Fibroblast of skin of left quadriceps (primary cell): Measurements from ENCODE around the gene ASB15.
A peak's percentile ranks its signal among the peaks of the same experiment; 100 is the strongest.
"Not testable (repeated sequence)": the region's sequence is repeated elsewhere in the genome, so short reads cannot be mapped to it uniquely, and the experiment has no call there.

Experiments used
- DNase-seq, 2 experiments: peaks; one replicate each; pipeline ENCODE4 v3.0.0-alpha.2; 2013; ENCODE audit warnings: low read depth in 2 of 2

ASB15 gene

DNA sequence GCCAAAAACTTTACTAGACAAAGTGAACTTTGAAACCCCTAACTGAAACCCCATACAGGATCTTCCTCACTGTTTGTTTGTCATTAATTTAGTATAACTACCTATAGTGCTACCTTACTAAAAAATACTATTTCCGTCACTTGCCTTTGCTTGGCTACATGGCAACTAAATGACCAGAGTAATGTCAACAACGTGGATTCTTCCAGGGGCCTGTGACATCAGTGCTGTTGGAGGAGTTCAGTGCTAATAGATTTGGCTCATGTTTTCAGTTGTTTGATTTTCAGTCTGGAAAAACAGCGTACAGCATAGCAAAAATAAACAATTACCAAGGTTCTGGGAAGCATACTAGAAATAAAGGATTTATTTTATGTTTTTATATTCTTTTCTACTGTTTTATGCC, 3.0 kb upstream of the ASB15 start:
- DNase-seq = no peak

DNA sequence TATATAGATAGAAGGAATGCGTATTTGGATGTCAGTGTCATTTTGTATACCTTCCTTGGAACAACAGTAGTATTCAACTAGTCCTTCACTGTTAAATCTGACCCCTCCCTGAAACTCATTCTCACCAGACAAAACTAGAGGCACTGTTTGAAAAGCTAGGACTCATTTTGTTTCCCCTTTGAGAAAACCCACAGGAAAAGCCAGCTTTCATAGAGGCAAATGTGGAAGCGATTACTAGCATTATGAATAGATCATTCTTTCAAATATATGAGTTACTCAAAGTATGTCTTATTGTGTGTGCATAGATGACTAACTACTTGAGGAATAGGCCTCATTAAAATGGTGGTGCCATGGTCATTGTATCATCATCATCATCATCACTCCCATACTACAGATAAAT, 1.9 kb upstream of the ASB15 start:
- no peak for DNase-seq

DNA sequence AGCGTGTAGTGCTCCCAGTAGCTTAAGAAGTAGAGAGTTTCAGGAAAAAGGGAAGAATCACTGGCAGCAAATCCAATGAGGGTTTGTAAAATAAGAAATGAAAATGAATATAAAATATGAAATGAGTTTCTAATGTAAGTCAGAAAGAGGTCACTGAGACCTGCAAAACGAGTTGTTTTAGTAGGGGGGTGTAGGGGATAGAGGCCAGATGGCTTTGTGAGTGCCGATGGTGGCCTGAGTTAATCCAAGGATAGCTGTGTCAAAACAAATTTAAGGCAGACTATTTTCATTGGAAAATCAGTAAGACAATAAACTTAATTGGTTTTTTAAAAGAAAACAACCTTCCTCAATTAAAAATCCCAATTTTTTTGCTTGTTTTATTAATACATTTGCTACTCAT, 745 bp upstream of the ASB15 start:
- no peak for DNase-seq

DNA sequence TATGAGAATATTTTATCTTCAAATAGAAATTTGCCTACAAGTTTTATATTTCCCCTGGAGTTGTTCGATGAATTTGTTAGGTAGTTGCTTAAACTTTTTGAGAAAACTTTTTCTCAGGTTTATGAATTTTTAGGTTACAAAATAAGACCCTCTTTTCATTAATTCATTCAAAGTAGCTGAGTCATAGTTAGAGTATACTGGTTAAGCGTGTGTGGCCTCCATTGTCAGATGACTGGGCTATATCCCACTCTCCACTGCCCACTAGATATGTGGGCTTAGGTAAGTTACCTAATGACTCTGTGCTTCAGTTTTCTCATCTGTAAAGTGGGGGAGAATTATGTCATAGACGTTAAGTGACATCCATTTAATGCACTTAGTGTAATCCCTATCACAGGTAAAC, 1.0 kb downstream of the ASB15 start:
- no peak for DNase-seq

DNA sequence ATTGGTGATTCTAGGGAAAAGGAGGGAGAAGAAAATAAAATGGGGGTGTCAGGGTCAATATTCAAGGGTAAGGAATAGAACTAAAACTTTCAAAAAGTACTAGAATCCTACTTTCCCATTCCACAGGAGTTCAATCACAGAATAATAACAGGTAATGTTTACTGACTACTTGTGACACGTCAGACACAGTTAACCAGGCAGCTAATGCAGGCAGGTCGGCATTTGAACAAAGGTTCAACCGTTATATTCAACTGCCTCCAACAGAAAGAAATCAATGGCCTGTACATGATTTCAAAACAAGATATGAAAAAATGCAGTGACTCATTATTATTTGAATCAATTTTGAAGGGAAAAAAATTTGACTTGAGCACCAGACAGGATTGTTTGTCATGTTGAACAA, 3.1 kb downstream of the ASB15 start:
- DNase-seq = no peak

DNA sequence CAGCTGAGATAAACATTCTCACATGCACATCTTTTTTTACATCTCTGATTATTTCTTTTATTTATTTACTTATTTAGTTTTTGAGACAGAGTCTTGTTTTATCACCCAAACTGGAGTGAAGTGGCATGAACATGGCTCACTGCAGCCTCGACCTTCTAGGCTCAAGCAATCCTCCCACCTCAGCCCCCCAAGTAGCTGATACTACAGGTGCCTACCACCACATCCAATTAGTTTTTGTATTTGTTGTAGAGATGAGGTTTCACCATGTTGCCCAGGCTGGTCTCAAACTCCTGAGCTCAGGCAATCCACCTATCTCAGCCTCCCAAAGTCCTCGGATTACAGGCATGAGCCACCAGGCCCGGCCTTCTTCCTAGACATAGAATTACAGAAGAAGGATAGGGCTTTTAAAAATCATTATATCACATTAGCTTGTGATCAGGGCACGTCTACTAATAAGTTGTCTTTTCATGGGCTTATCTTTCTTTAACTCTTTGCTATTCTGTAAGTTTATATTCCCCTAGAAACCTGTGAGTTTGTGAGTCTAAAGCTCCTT, 5.9 kb downstream of the ASB15 start:
- DNase-seq = no peak

DNA sequence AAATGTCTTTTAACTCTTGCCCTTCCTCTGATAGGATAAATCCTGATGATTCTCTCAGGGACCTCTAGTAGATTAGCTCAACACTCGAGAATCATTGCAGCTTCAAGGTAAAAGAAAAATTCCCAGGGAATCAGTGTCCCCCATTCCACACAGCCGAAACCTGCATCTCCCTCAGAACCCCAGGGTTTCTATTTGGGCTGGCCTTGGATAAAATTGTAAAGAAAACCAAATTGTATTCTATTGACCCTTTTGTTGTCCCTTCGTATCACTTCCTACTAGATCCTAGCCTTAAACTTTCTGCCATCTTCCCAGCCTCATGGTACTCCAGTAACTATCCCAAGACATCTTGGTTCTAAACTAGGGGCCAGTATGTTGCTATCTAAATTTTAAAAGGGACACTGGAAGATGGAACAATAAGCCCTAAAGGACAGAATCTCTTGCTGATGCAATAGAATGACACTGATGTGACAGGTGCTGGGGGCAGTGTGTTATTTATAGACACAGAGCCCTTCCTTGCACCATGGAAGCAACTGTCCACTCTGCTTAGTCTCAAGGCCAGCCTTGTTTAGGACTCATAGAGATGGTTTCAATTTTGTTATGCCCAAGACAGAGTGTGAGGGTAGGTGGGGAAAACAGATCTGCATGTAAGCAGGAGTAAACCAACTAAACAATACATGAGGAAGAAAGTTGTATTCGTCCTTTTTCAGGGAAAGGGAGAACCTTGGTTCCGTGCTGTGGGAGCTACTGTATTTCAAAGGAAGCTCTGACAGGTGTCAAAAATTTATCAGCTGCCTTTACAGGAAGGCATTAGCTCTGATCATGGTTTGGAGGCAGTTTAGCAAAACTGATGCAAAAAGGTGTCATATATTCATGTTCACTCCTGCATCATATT, 7.6 kb downstream of the ASB15 start:
- no peak for DNase-seq

DNA sequence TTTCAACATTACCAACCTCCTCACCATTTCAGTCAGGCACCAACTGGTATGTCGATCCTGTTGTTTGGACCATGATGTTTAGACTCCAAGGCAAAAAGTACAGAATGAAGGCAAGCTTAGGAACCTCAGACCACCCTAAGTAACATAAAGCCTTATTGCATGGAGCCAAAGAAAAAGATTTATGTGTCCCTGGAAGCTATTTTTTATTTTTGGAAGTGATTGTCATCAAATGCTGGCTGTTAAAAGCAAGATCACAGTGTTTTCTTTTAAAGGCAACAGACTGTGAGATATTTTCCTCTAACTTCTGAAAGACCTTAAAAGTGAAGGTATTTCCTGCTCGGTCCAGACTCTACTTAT, 8.2 kb downstream of the ASB15 start:
- no peak for DNase-seq

DNA sequence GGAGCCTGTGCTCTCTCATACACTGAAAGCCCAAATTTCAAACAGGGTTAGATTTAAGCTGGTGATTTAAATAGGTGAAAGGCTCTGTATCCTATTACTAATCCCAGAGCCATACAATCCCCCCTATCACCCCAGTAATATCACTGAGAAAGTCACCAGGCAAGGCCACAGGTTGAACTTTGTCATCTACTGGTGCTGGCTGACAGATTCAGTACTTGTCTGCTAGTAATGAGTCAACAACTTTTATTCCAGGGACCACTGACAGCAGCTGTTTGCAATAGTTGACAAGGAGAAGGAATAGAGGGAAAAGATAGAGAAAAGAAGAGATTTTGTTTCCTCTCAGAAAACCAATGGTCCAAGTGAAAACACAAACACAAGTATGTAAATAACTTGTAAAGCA, 10.4 kb downstream of the ASB15 start:
- no peak for DNase-seq

DNA sequence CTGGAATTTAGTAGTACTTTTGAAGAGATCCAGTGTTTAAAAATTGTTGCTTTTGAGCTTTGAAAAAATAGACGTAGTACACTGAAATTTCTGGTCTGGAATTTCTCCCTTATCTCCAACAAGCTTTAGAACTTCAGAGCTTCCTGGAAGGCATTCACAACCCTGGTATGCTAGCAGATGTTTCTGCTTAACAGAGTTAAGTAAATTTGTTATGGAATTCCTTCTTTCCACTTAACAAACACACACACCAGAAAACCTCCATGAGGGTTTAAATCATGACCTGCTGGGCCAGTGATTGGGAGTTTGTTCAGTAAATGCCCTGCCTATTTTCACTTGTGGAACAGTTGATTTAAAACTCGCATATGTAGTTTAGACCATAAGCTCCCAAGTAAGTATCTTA, 13.7 kb downstream of the ASB15 start:
- DNase-seq = peak; percentile 14 to 16

DNA sequence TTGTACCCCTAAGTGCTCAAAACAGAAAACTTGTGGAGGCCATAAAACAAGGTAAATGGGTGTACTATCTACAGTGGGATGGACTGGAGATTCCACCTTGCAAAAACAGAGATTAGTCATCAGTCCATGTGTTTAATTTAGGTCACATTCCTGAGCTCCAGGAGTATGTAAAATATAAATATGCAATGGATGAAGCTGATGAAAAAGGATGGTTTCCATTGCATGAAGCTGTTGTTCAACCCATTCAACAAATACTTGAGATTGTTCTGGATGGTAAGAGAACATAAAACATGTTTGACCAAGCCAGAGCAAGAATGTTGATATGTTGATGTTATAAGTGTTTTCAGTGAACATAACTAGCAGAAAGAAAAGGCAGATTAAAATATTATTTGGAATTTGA, 14.6 kb downstream of the ASB15 start:
- no peak for DNase-seq

DNA sequence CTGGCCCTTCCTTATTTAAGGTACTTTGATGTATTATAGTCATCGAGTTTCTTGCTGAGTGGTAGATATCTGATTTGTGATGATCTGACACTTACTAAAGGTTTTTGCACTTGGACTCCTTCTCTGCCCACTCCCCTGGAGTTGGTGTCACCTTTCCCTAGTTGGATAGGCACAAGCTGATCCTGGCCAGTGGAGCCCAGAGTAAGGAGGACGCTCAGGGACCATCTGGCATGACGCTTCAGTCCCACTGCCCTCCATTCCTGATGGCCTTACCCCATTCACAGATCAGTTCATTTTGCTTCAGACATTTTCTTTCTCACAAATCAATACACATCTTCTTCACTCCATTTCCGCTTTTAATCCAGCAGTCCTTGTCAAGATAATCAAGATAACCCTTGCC, 20.1 kb downstream of the ASB15 start:
- no peak for DNase-seq

DNA sequence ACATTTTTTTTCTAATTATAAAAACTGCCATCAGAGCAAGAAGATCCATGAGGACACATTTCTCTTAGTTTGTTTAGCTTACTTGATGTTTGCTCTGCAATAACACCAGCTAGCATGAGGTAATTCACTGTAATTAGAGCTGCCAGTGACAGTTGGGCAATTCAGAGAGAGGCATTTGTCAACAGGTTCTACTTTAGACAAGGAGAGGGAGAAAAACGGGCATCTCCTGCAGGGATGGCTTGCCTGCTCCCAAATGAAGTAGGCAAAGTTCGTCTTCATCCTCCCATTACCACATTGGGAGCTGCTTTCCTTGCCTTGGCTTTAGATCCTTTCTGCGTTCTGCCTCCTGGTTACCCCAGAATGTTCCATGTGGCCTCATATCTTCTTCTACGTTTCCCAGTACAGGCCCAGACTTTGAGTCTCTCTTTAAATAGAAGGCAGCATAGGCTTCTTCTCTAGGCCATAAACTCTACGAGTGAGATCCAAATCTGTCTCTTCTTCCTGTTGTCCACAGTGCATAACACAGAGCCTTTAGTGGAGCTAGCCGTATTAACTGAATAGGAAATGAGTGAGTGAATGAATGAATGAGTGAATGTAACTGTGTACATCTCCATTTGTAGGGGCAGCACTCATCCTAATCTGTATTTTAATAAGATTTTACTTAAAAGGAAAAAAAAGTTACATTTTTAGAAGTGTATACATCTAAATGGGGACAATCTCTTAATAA, 21.2 kb downstream of the ASB15 start:
- DNase-seq = no peak

DNA sequence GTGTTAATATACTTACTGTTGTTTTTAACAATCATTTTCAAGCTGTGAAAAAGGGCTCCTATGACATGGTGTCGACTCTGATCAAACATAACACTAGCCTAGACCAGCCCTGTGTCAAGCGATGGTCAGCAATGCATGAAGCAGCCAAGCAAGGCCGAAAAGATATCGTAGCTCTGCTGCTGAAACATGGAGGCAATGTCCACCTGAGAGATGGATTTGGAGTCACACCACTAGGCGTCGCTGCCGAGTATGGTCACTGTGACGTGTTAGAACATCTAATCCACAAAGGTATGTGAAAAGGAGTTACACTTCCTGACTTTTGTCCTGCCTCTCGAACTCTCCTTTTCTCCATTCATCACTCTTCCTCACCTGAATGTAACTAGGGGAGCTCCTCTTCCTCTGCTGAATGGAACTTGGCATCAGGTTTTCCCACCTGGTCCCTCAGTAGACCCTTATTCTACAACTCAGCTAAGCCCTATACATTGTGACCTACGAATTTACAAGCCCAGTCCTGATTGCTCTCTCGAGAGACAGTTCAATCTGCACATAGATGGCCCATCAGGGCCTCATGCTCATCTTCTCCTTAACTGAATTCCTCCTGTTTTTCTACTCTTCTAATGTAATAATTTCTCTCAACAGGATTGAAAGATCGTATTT, 23.0 kb downstream of the ASB15 start:
- no peak for DNase-seq

DNA sequence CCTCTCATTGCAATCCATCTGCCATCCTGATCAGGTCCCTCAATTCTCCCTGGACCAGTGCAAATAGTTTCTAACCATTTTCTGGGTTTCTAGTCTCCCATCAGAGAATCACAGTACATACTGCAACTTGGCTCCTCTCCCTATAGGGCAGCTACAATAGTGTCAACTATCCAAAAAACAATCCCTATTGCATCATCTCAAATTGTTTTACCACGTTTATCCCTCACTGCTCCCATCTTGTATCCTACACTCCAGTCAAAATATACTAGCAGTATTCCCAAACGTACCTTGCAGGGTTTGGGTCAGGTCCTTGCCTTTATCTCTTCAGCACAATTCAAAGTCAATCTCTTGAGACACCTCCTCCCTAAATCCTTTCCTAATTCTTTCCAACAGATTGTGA, 23.6 kb downstream of the ASB15 start:
- no peak for DNase-seq

DNA sequence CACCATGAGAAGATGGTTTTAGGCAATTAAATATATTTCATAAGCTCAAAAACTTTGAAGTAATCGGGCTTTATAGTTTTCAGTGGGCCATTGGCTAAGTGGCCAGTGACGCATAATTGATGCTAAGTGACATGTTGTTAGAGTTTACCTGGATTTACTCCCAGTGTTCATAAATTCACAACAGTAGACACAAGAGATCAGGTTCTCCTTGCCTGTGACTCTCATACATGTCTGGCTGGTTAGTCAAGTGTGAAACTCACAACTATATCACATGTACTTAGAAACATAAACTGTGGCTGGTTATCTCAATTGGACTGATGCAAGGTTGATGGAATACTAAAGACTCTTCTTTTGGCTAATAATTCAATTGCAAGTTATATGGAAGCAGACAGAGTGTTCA, 26.2 kb downstream of the ASB15 start:
- DNase-seq = no peak

DNA sequence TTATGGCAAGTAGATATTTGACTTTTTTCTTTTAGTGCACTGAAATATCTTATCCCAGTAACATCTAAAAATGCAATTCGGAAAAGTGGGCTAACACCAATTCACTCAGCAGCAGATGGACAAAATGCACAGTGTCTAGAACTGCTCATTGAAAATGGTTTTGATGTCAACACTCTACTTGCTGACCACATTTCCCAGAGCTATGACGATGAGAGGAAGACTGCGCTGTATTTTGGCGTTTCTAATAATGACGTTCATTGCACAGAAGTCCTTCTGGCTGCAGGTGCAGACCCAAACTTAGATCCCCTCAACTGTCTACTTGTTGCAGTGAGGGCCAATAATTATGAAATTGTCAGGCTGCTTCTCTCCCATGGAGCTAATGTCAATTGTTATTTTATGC, 27.2 kb downstream of the ASB15 start:
- DNase-seq = no peak

DNA sequence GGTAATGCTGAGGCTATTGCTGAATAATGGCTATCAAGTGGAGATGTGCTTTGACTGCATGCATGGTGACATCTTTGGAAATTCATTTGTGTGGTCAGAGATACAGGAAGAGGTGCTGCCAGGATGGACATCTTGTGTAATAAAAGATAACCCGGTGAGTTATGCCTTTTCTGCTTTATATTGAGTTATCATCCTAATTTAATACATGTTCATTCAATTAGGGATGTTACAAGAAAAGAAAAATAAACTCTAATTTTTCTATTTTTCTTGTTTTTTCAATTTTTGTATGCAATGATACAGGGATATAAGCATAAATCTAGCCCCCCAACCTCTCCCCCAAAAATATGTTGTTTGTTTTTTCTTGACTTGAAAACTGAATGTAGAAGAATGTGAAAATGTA, 27.7 kb downstream of the ASB15 start:
- DNase-seq = no peak

DNA sequence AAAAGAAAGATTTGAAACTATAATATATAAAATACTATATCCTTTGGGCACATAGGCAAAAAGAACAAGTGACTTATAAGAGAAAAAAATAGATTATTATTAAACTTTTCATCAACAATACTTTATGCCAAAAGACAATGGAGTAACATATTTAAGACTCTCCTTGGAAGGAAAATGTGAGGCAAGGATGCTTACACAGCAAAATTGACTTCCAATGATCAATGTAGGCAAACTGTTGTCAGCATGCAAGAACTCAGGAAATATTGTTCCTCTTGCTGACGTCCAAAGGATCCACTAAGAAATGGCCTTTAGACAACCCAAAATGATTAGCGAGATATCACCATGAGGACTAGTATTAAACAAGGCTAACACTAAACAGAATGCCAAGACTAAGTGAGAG, 31.2 kb downstream of the ASB15 start:
- no peak for DNase-seq

DNA sequence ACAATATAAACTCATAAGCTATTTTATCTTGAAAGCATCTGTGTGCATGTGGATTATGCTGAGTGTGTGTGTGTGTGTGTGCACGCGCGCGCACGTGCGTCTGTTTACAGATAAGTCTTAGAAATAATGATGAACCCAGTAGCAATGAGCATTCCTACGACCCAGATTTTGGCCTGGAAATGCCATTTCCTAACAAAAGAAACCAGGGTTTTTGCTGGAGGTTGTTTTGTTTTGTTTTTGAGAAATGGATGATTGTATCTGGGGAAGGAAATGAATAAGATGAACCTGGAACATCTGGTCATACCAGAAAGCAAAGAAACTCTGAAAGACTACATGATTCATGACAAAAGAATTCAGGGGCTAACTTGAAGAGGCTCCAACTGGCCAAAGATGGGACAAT, 31.9 kb downstream of the ASB15 start:
- DNase-seq = peak; percentile 38 to 50

DNA sequence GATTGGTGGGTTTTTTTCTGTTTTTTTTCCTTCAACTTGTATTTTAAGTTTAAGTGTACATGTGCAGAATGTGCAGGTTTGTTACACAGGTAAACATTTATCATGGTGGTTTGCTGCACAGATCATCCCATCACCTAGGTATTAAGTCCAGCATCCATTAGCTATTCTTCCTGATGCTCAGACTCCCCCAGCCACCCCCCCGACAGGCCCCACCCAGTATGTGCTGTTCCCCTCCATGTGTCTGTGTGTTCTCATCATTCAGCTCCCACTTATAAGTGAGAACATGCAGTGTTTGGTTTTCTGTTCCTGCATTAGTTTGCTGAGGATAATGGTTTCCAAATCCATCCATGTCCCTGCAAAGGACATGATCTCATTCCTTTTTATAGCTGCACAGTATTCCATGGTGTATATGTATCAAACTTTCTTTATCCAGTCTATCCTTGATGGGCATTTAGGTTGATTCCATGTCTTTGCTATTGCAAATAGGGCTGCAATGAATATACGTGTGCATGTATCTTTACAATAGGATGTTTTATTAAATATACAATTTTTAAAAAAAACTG, 32.5 kb downstream of the ASB15 start:
- DNase-seq = not testable (repeated sequence)
